Peyer's patch (tissue), 4 donors: Measurements from ENCODE around the gene SREBF2. TPM values are rescaled to one million over a fixed set of nuclear protein-coding genes. Genes with fewer than 3 reads are reported as not detected.

ENCODE experiments used
- DNase-seq, 3 donors: peaks; one replicate each; pipeline ENCODE4 v3.0.0-alpha.2; 2017 to 2019
- H3K27ac ChIP-seq, 4 donors: fragments of 200-600 bp; sonication (generic); one replicate each; pipeline ENCODE4 v1.5.1; 2016 to 2019
- H3K27me3 ChIP-seq, 2 donors: fragments of 200-600 bp; sonication (generic); one replicate each; pipeline ENCODE4 v1.5.1; 2019
- H3K36me3 ChIP-seq, 3 donors: fragments of 200-600 bp; sonication (generic); one replicate each; pipeline ENCODE4 v1.5.1; 2016 to 2019
- H3K4me1 ChIP-seq, 4 donors: fragments of 200-600 bp; sonication (generic); one replicate each; pipeline ENCODE4 v1.5.1; 2016 to 2019
- H3K4me3 ChIP-seq, 4 donors: fragments of 200-600 bp; sonication (generic); 1 replicate in 3 of 4; 2 replicates in 1 of 4; pipeline ENCODE4 v1.5.1; 2016 to 2019; ENCODE audit warnings: mild to moderate bottlenecking in 1 of 4
- H3K9me3 ChIP-seq, 4 donors: fragments of 200-600 bp; sonication (generic); one replicate each; pipeline ENCODE4 v1.5.1; 2016 to 2019; ENCODE audit warnings: mild to moderate bottlenecking in 1 of 4
- POLR2A ChIP-seq, 2 donors: fragments of 450-650 bp; IDR thresholded peaks; one replicate each; pipeline ENCODE4 v1.5.1; 2017; ENCODE audit warnings: antibody characterized with exemption in 2 of 2, mild to moderate bottlenecking in 2 of 2, moderate library complexity in 2 of 2
- total RNA-seq, 4 donors: library from RNA; depleted of rRNA; stranded (reverse); fragments of >200 nt; gene quantifications; one replicate each; pipeline ENCODE4 v1.1.0, GENCODE V29; 2016
- TF ChIP-seq, protein P1 (sequence below), 6 experiments: fragments of 450-650 bp in 4 of 6; fragments of 200-600 bp in 2 of 6; sonication (generic) in 1 of 6; IDR thresholded peaks; one replicate each; pipeline ENCODE4 v1.5.1; 2017 to 2019; ENCODE audit warnings: antibody characterized with exemption in 6 of 6, mild to moderate bottlenecking in 3 of 6, moderate library complexity in 1 of 6

Gene SREBF2
- total RNA-seq, 4 donors from 2014 or later = 66.0 to 221 (median 144) TPM

DNA sequence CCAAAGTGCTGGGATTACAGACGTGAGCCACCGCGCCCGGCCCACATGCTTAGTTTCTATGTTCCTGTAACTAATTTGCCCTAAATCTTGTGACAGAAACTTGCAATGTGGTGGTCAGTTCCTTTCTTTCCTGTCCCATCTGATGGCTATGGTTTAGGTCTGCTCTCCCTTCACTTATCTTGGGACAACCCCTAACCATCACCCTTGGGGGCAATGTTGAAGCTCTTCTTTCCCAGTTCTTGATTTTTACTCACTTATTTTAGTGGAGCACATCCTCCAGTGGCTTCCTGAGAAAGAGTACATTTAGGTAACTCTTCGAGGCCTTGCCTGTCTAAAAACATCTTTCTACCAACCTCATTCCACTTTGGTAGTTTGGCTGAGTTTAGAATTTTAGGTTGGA is 7.3 kb downstream of the SREBF2 start:
- Histone ChIP-seq H3K27me3 (no peaks in the 10 kb centered on the region), H3K36me3 (peaks cover 0 to 15% (median 0%) of the 10 kb centered on the region in 3 donors), H3K4me3 (no peak overlapping the region), H3K4me1 (peaks cover 0 to 56% (median 7%) of the 10 kb centered on the region in 4 donors), H3K27ac (peak overlapping the region in 1 of 4 donors; percentile 75), H3K9me3 (no peaks in the 10 kb centered on the region)
- no peak for TF ChIP-seq POLR2A (IDR thresholded peaks at IDR 0.05)
- TF ChIP-seq, protein P1, sequence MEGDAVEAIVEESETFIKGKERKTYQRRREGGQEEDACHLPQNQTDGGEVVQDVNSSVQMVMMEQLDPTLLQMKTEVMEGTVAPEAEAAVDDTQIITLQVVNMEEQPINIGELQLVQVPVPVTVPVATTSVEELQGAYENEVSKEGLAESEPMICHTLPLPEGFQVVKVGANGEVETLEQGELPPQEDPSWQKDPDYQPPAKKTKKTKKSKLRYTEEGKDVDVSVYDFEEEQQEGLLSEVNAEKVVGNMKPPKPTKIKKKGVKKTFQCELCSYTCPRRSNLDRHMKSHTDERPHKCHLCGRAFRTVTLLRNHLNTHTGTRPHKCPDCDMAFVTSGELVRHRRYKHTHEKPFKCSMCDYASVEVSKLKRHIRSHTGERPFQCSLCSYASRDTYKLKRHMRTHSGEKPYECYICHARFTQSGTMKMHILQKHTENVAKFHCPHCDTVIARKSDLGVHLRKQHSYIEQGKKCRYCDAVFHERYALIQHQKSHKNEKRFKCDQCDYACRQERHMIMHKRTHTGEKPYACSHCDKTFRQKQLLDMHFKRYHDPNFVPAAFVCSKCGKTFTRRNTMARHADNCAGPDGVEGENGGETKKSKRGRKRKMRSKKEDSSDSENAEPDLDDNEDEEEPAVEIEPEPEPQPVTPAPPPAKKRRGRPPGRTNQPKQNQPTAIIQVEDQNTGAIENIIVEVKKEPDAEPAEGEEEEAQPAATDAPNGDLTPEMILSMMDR (IDR thresholded peaks at IDR 0.05) = no peak
- no peak for DNase-seq

DNA sequence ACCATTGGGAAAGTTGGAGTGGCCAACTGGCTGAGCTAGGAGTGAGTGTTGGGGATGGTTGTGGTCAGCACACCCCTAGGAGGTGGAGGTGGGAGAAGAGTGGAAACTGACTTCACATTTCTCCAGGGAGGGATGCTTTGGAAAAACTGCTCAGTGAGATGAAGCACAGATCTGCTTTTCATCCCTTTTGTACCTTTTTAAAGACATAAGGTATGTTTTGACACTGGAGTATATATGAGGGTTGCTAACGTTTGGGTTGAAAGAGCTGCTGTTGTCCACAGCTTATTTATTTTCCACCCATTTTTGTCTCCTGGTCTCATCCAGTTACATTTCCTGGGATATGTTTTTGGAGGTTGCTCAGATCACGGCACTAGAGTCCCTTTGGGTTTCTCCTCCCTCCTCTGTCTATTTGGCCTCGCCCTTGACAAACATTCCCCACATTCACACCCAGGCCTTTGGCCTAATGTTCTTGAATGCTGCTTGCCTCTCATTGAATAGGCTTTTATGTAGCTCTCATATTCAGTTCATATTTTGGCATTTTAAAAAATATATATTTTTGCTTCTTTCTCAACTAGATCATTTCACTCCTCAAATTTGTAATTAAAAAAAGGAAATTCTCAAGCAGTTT is 8.3 kb downstream of the SREBF2 start:
- H3K4me1 ChIP-seq = peaks cover 0 to 56% (median 7%) of the 10 kb centered on the region in 4 donors
- H3K27ac ChIP-seq = peak overlapping the region; percentile 12 to 75 (median 42)
- no peak for DNase-seq

DNA sequence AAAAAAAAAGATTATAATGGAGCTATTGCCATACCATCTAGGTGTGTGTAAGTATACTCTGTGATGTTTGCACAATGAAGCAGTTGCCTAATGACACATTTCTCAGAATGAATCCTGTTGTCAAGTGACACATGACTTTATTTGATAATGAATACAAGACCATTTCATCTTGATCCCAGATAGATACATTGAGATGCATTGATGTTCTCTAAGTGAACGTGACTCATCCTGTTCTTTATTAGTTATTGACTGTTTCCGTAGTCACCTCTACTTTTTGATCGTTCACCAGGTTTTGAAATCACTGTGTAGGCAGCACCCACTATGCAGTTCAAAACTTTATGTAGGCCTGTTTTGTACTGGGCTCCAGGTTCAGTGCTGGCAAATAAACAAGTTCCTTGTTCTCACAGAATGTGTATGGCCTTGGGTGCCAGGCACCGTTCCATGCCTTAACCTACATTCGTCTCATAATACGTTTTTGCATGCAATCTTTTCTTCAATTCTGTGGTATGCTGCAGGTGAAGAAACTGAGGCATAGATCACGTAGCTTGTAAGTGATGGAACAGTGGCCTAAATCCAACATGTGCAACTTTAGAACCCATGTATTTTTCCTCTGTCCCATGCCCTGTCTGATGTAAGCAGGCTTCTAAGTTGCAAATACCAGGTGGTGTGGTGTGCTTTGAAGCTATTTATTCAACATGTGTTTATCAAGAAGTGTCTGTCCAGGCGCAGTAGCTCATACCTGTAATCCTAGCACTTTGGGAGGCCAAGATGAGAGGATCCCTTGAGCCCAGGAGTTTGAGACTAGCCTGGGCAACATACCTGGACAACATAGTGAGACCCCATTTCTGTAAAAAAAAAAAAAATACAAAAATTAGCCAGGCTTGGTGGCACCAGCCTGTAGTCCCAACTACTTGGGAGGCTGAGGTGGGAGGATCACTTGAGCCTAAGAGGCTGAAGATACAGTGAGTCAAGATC is 10.4 kb downstream of the SREBF2 start:
- H3K27ac ChIP-seq = peak overlapping the region in 1 of 4 donors; percentile 9
- H3K4me3 ChIP-seq = no peak overlapping the region
- no peaks in the 10 kb centered on the region for H3K36me3 ChIP-seq
- TF ChIP-seq, protein P1 (IDR thresholded peaks at IDR 0.05) = no peak
- no peak for TF ChIP-seq POLR2A (IDR thresholded peaks at IDR 0.05)
- no peak for DNase-seq
- no peaks in the 10 kb centered on the region for H3K9me3 ChIP-seq
- peaks cover 0 to 67% (median 9%) of the 10 kb centered on the region in 4 donors for H3K4me1 ChIP-seq
- no peaks in the 10 kb centered on the region for H3K27me3 ChIP-seq

More for the DNA sequence above, 8.3 kb downstream of the SREBF2 start:
- Histone ChIP-seq H3K4me3 (no peak overlapping the region), H3K36me3 (peaks cover 0 to 10% (median 0%) of the 10 kb centered on the region in 3 donors), H3K9me3 (no peaks in the 10 kb centered on the region), H3K27me3 (no peaks in the 10 kb centered on the region)
- TF ChIP-seq, protein P1 (IDR thresholded peaks at IDR 0.05) = no peak
- TF ChIP-seq POLR2A (IDR thresholded peaks at IDR 0.05) = no peak

DNA sequence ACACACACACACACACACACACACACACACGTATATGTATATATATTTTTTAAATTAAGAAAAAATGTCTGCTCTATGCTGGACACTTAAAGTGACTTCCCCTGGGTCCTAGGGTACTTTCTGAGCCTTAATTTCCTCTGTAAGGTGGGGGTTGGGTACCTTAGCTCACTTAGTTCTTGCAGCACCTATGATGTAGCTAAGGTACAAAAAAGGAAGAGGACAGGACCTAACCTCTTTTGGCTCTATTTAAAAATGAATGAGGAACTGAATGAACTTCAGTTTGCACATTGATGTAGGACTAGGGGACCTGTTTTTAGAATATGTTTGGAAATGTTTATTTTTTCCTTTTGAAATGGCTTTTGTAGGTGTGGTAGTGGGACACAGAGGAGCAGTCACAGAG is 11.1 kb downstream of the SREBF2 start:
- H3K27ac ChIP-seq = no peak overlapping the region

DNA sequence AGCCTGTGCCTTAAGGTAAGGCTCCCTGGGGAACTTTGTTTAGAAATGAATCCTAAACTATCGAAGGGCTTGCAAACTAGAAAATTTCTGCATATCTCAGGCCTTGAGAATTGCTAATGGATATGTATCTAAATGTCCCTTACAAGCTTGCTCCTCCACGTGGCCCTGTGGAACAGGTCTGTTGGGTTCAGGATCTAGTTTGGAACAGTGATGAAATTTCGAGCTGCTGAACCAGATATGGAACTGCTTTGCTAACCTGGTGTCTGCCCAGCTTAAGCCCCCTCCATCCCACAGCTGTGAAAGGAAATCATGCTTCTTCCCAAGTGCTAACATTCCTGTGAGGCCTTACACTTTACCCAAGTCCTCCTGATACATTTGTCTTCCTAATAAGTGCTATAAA is 11.6 kb downstream of the SREBF2 start:
- TF ChIP-seq, protein P1 (IDR thresholded peaks at IDR 0.05) = no peak
- no peak for TF ChIP-seq POLR2A (IDR thresholded peaks at IDR 0.05)
- H3K27me3 ChIP-seq = no peaks in the 10 kb centered on the region
- no peaks in the 10 kb centered on the region for H3K36me3 ChIP-seq
- H3K9me3 ChIP-seq = no peaks in the 10 kb centered on the region
- no peak overlapping the region for H3K27ac ChIP-seq
- no peak for DNase-seq
- peaks cover 0 to 70% (median 11%) of the 10 kb centered on the region in 4 donors for H3K4me1 ChIP-seq
- H3K4me3 ChIP-seq = no peak overlapping the region

More for the DNA sequence above, 11.1 kb downstream of the SREBF2 start:
- DNase-seq = no peak
- Histone ChIP-seq H3K4me3 (no peak overlapping the region), H3K9me3 (no peaks in the 10 kb centered on the region), H3K27me3 (no peaks in the 10 kb centered on the region), H3K4me1 (peaks cover 0 to 67% (median 11%) of the 10 kb centered on the region in 4 donors), H3K36me3 (no peaks in the 10 kb centered on the region)
- TF ChIP-seq, protein P1 (IDR thresholded peaks at IDR 0.05) = no peak
- no peak for TF ChIP-seq POLR2A (IDR thresholded peaks at IDR 0.05)
